Heart left ventricle (tissue), 16 donors: ENCODE data around the gene ARMC10. TPM values are rescaled to one million over a fixed set of nuclear protein-coding genes. Genes with fewer than 3 reads are reported as not detected.

Source experiments
- ATAC-seq, 4 donors: fragments of 200-7000 bp; cut with Tn5 transposase; one replicate each; pipeline ENCODE4 v1.9.1; 2020 to 2022; ENCODE audit warnings: moderate library complexity in 4 of 4, mild to moderate bottlenecking in 3 of 4, moderate number of reproducible peaks in 1 of 4
- DNase-seq, 5 donors: peaks; one replicate each; pipeline ENCODE4 v3.0.0-alpha.2; 2020
- H3K27ac ChIP-seq, 12 donors: fragments of 200-600 bp; sonication (generic) in 4 of 12; one replicate each; pipeline versions ENCODE4 v1.5.0 to v1.8.0; 2016 to 2022; ENCODE audit warnings: mild to moderate bottlenecking in 2 of 12
- H3K27me3 ChIP-seq, 9 donors: fragments of 200-600 bp; sonication (generic) in 2 of 9; one replicate each; pipeline versions ENCODE4 v1.5.1 to v1.8.0; 2016 to 2022; ENCODE audit warnings: mild to moderate bottlenecking in 3 of 9
- H3K36me3 ChIP-seq, 9 donors: fragments of 200-600 bp; sonication (generic) in 2 of 9; one replicate each; pipeline versions ENCODE4 v1.5.0 to v1.8.0; 2018 to 2022; ENCODE audit warnings: mild to moderate bottlenecking in 2 of 9
- H3K4me1 ChIP-seq, 12 donors: fragments of 200-600 bp; sonication (generic) in 4 of 12; one replicate each; pipeline versions ENCODE4 v1.5.0 to v1.8.0; 2016 to 2022; ENCODE audit warnings: mild to moderate bottlenecking in 3 of 12
- H3K4me3 ChIP-seq, 12 donors: fragments of 200-600 bp; sonication (generic) in 4 of 12; one replicate each; pipeline versions ENCODE4 v1.5.0 to v1.8.0; 2017 to 2022; ENCODE audit warnings: mild to moderate bottlenecking in 9 of 12, moderate library complexity in 4 of 12
- H3K9me3 ChIP-seq, 12 donors: fragments of 200-600 bp; sonication (generic) in 4 of 12; one replicate each; pipeline versions ENCODE4 v1.5.0 to v1.8.0; 2016 to 2022; ENCODE audit warnings: mild to moderate bottlenecking in 1 of 12
- POLR2A ChIP-seq, 2 donors: fragments of 450-650 bp; IDR thresholded peaks; one replicate each; pipeline ENCODE4 v1.6.1; 2017; ENCODE audit warnings: antibody characterized with exemption in 2 of 2, mild to moderate bottlenecking in 2 of 2, moderate library complexity in 2 of 2
- WGBS, 4 donors: extraction: QIAGEN DNeasy Blood & Tissue Kit in 2 of 4; methylation state at CpG; one replicate each; pipeline versions ENCODE4 v1.1.5 to v1.1.7; 2013 to 2018; 5-methylcytosine and 5-hydroxymethylcytosine counted together
- intact Hi-C, 10 donors: fragments of 100-400 bp; cut with DNase I; formaldehyde crosslinking; loops; one replicate each; pipeline versions ENCODE4 v1.11.1 to v1.14.2; 2022
- long read RNA-seq, 3 donors: library from polyadenylated mRNA; unstranded; transcript quantifications; one replicate each; pipeline ENCODE4 v2.0.0, GENCODE V29; 2020 to 2021
- polyA plus RNA-seq, 2 donors: library from polyadenylated mRNA; stranded (reverse); fragments of 200-250 nt; gene quantifications; one replicate each; pipeline ENCODE4 v1.2.3, GENCODE V29; 2013
- total RNA-seq, 9 donors: library from RNA; depleted of rRNA in 2 of 9; stranded (reverse); fragments of >200 nt in 2 of 9; fragmentation: NEBNext Ultra II Directional in 3 of 9; extraction: Animal tissue kit (Norgen Biotek cat#: 25700) in 3 of 9; gene quantifications; one replicate each; pipeline versions ENCODE4 v1.1.0 to v1.2.4, GENCODE V29; 2016 to 2023
- TF ChIP-seq, protein P1 (sequence below), 12 donors: fragments of 200-600 bp; sonication (generic) in 4 of 12; IDR thresholded peaks; one replicate each; pipeline versions ENCODE4 v1.5.0 to v1.8.0; 2018 to 2022; ENCODE audit warnings: antibody characterized with exemption in 12 of 12, mild to moderate bottlenecking in 5 of 12
- donor health status: ischemic (EF 13 %, LVEDD 7.1; RV severe dilation, severe dysfunction).
- donor health status: healthy with polysubstance abuse.
- donor health status: DM: no; HTN: yes; CAD: no.
- donor health status: DM: no; HTN: no; CAD: no.
- donor health status: ischemic (EF 25% LVEDD 6.9; RV normal size, moderate dysfunction).
- donor health status: ischemic (EF 25% LVEDD 5.7; RV mildly dilated, moderate dysfunction).
- donor health status: healthy.
- donor health status: DM: yes; HTN: yes; CAD: no.
- donor health status: ischemic (EF 35%, LVEDD 5.7; RV mildly dilated, moderate dysfunction).
- donor health status: nonischemic (EF 11% LVEDD 7.7; RV severe dilation, severe dysfunction).
- donor health status: DM: yes; HTN: yes; CAD: no.
- donor health status: PGD.
- donor health status: ischemic (EF 29% LVEDD 5.4; RV normal size, mild dysfunction).
- donor health status: nonischemic (EF 23%, LVEDD 6.1; RV moderate dilation, normal function).

ARMC10 gene
- total RNA-seq (10 to 100 TPM; 13.5 to 29.7 (median 24.9) TPM), polyA plus RNA-seq (10 to 100 TPM; 13.4 to 28.7 TPM)
- long read RNA-seq, donor 1, transcript ARMC10-208 (6 exons, 2,524 nt) = major isoform, 27 of 43 reads
- long read RNA-seq, donor 1, partial matches to known transcripts = 1 of 43 reads
- long read RNA-seq, donor 1, other reads (novel, unspliced or antisense) = 8 of 43 reads
- long read RNA-seq, donor 2, partial matches to known transcripts = 1 of 5 reads
- long read RNA-seq, donor 2, other reads (novel, unspliced or antisense) = 2 of 5 reads
- long read RNA-seq, donor 3, transcript ARMC10-209 (5 exons, 2,347 nt) = minor isoform, 10 of 71 reads
- long read RNA-seq, donor 3, transcript ARMC10-202 (7 exons, 2,635 nt) = minor isoform, 7 of 71 reads
- long read RNA-seq, donor 3, transcript ARMC10-208 (6 exons, 2,524 nt) = major isoform, 43 of 71 reads
- long read RNA-seq, donor 3, partial matches to known transcripts = 0 of 71 reads
- long read RNA-seq, donor 3, other reads (novel, unspliced or antisense) = 9 of 71 reads

DNA sequence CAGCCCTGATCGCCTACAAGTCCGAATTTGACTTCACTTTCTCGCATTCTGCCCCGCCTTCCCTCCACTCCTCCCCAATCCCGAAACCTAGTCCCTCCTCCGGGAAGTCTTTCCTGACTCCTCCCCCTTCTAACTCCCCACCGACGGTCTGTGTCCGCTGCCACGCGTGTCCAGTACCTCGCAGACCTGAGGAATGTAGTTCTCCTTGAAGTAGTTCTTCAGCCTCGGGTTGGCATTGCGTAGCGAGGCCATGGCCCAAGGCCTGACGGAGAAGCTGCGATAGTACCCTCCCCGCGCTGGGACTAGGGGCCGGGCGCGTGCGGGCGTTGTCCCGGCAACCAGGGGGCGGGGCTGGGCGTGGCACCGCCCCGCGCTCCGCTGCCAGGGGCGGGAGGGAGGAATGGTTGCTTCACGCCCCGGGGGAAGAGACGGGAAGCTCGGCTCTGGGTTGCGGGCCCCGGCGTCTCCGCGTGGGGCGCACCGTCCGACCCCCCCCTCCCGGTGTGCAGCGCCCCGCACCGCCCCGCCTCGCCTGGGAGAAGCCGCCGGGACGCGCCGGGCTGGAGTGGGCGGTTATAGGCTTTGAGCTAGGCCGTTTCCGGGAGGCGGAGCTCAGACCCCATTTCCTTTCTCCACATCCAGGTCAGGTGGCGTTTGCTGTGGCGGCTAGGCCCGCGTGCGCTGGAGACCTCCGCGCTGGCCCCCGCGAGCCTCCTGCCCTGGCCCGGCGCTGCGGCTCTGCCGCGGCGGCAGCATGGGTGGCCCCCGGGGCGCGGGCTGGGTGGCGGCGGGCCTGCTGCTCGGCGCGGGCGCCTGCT, at the start of gene ARMC10, which contains the start of gene FBXL13:
ARMC10 (plus strand) TSS at position 622 of the 818 bp plus-strand sequence; CDS start at position 755, 133 bp downstream.
FBXL13 (minus strand) TSS at position 278 of the 818 bp plus-strand sequence.
- intact Hi-C loops = loop anchor here in 5 of 10 donors (2.0 to 10.0 kb wide), 5 partner anchors 70 to 330 kb away; partner anchors contain the start of genes NAPEPLD (in 3 of the 5) and FAM185A (in 2 of the 5)
- ATAC-seq (peak; percentile 87 to 98 (median 97)), DNase-seq (peak; percentile 90 to 92 (median 92))
- no peaks in the 10 kb centered on the region for H3K9me3 ChIP-seq
- 0 to 3% (median 0%) methylated on average over 20 to 83 of the region's 83 CpGs for WGBS, 4 donors
- TF ChIP-seq, protein P1, sequence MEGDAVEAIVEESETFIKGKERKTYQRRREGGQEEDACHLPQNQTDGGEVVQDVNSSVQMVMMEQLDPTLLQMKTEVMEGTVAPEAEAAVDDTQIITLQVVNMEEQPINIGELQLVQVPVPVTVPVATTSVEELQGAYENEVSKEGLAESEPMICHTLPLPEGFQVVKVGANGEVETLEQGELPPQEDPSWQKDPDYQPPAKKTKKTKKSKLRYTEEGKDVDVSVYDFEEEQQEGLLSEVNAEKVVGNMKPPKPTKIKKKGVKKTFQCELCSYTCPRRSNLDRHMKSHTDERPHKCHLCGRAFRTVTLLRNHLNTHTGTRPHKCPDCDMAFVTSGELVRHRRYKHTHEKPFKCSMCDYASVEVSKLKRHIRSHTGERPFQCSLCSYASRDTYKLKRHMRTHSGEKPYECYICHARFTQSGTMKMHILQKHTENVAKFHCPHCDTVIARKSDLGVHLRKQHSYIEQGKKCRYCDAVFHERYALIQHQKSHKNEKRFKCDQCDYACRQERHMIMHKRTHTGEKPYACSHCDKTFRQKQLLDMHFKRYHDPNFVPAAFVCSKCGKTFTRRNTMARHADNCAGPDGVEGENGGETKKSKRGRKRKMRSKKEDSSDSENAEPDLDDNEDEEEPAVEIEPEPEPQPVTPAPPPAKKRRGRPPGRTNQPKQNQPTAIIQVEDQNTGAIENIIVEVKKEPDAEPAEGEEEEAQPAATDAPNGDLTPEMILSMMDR (IDR thresholded peaks at IDR 0.05) = peak in 9 of 12 donors; percentile 18 to 53 (median 28)
- peak in 1 of 2 donors; percentile 64 for TF ChIP-seq POLR2A (IDR thresholded peaks at IDR 0.05)
- peaks cover 0 to 30% (median 16%) of the 10 kb centered on the region in 12 donors for H3K4me1 ChIP-seq
- no peaks in the 10 kb centered on the region for H3K27me3 ChIP-seq
- peak within 1 kb of the TSS; percentile 53 to 99 (median 86) for H3K4me3 ChIP-seq
- no peaks in the 10 kb centered on the region for H3K36me3 ChIP-seq
- peak within 1 kb of the TSS; percentile 86 to 96 (median 93) for H3K27ac ChIP-seq

DNA sequence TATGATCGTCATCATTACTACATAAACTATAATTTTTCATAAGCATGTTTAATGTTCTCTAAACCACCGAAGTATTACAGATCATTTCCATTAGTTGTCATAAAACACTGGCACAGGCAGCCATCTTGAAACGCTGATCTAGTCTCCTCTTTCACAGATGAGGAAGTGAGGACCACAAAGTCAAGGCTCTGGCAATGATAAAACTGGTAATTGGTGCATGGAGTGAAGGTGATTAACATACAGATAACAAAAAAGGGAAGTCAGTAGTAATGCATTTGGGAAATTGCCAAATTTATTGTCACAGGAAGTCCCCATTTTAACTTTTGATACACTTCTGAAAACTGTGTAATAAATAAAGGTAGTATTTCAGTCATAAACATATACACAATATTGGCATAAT, 49.6 kb upstream of the ARMC10 start:
- intact Hi-C loops = no loop called here
- H3K9me3 ChIP-seq = peaks cover 0 to 12% (median 0%) of the 10 kb centered on the region in 12 donors
- TF ChIP-seq POLR2A (IDR thresholded peaks at IDR 0.05) = no peak
- TF ChIP-seq, protein P1 (IDR thresholded peaks at IDR 0.05) = no peak
- H3K4me3 ChIP-seq = no peak overlapping the region
- DNase-seq (no peak), ATAC-seq (no peak)
- H3K36me3 ChIP-seq = no peaks in the 10 kb centered on the region
- H3K27ac ChIP-seq = no peak overlapping the region
- WGBS, 4 donors = 77 to 85% (median 80%) methylated on average over 3 of the region's 3 CpGs
- H3K27me3 ChIP-seq = no peaks in the 10 kb centered on the region
- no peaks in the 10 kb centered on the region for H3K4me1 ChIP-seq

DNA sequence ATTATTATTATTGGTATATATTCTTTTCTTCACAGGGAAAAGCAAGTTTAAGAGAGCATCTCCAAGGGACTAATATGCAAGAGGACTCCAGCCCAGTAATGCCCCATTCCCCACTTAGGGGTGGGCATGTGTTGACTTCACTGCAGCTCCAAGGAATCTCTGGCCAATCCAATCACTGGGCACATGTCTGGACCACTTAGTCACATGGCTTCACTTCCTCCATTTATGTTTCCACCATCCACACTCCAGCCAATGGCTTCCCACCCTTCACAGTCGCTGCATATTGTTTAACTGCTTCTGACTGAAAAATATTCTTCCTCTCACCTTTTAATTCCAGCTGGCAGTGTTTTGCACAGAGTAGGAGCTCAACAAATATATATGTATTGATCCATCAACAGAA, 43.9 kb upstream of the ARMC10 start:
- DNase-seq (no peak), ATAC-seq (no peak)
- Histone ChIP-seq H3K27ac (no peak overlapping the region), H3K4me1 (no peaks in the 10 kb centered on the region), H3K36me3 (no peaks in the 10 kb centered on the region), H3K27me3 (no peaks in the 10 kb centered on the region), H3K9me3 (no peaks in the 10 kb centered on the region), H3K4me3 (no peak overlapping the region)
- intact Hi-C loops = no loop called here
- WGBS, 4 donors = 88 to 95% (median 91%) methylated on average over 1 of the region's 1 CpG
- TF ChIP-seq POLR2A (IDR thresholded peaks at IDR 0.05) = no peak
- TF ChIP-seq, protein P1 (IDR thresholded peaks at IDR 0.05) = no peak
